Measurements from ENCODE around the gene PPFIBP2. TPM values are rescaled to one million over a fixed set of nuclear protein-coding genes. Genes with fewer than 3 reads are reported as not detected.
A peak's percentile ranks its signal among the peaks of the same experiment; 100 is the strongest.

PPFIBP2 gene
- total RNA-seq: 65.8 to 73.8 TPM (median 69.1 TPM) in 3 replicates

DNA sequence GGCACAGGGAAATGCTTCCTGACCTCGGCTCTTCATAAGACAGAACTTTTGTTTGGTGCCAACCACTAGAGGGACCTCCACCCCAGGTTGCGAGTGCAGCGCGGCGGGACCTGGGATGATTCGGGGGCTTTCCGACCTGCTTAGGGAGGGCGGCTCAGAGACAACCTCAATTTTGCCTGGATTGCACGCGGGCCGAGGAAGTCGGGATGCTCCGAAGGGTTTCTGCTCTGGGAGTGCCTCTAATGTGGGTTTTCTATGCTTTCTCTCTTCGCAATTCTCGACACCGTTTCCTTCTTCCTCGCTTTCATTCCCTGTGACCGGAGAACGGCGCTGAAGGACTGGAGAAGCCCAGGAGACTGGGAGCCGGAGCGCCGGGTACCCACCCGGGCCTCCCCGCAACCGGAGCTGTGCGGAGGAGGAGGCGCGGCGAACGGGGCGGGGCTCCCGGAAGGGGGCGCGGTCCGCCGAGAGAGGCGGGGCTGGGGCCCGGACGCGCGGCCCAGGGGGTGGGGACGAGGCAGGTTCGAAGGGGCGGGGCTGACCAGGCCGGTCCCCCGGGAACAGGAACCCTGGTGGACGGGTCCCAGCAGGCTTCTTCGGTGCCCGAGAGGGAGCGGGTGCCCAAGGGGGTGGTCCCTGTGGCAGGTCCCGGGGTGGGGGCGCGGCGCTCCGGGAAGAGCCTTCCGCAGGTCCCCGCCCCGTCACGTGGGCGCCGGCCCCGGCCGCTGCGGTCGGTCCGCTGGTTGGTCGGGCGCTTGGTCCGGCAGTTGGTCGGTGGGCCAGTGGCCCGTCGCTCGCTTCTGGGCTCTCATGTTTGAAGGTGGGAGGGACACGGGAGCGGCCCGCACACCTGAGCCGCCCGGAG lies at the start of gene PPFIBP2:
PPFIBP2 (plus strand) TSS at position 766 of the 865 bp plus-strand sequence. CDS start 35,477 bp downstream, outside the sequence.
- DNase-seq (ENCODE audit: low spot score in 2 of 2, unreplicated experiment in 2 of 2): peak; percentile 77 to 91
- peaks cover 10% of the 10 kb centered on the region for H3K36me3 Mint-ChIP-seq
- TF ChIP-seq, protein P1, sequence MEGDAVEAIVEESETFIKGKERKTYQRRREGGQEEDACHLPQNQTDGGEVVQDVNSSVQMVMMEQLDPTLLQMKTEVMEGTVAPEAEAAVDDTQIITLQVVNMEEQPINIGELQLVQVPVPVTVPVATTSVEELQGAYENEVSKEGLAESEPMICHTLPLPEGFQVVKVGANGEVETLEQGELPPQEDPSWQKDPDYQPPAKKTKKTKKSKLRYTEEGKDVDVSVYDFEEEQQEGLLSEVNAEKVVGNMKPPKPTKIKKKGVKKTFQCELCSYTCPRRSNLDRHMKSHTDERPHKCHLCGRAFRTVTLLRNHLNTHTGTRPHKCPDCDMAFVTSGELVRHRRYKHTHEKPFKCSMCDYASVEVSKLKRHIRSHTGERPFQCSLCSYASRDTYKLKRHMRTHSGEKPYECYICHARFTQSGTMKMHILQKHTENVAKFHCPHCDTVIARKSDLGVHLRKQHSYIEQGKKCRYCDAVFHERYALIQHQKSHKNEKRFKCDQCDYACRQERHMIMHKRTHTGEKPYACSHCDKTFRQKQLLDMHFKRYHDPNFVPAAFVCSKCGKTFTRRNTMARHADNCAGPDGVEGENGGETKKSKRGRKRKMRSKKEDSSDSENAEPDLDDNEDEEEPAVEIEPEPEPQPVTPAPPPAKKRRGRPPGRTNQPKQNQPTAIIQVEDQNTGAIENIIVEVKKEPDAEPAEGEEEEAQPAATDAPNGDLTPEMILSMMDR (IDR thresholded peaks at IDR 0.05; ENCODE audit: unreplicated experiment): peak; percentile 63
- H3K9me3 Mint-ChIP-seq: peaks cover 5% of the 10 kb centered on the region
- peak within 1 kb of the TSS; percentile 86 for H3K4me3 Mint-ChIP-seq
- peaks cover 52% of the 10 kb centered on the region for H3K4me1 Mint-ChIP-seq
- peak within 1 kb of the TSS; percentile 96 for H3K27ac Mint-ChIP-seq
- no peaks in the 10 kb centered on the region for H3K27me3 Mint-ChIP-seq (ENCODE audit: low read depth)

DNA sequence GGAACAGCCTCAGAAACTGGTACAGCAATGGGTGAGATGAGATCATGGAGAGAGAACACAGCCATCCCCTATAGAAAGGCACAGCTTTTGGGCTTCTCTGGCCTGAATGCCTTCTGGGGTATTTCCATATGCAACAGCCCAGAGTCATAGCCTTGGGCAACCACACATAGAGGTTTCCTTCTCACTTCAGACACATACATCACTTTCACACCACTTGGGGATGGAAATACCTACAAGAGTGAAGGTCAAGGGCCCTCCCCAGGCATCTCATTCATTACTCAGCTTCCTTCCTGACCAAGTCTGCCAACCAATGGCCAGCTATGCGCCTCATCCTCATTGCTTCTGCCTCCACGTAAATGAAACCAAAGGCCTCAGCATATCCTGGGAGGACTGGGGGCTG lies 46.1 kb upstream of the PPFIBP2 start:
- Mint-ChIP-seq H3K27ac (no peak overlapping the region), H3K4me3 (no peak overlapping the region), H3K4me1 (peaks cover 5% of the 10 kb centered on the region), H3K27me3 (ENCODE audit: low read depth) (no peaks in the 10 kb centered on the region), H3K36me3 (peaks cover 14% of the 10 kb centered on the region), H3K9me3 (no peaks in the 10 kb centered on the region)
- TF ChIP-seq, protein P1 (IDR thresholded peaks at IDR 0.05; ENCODE audit: unreplicated experiment): no peak
- no peak for DNase-seq (ENCODE audit: low spot score in 2 of 2, unreplicated experiment in 2 of 2)

DNA sequence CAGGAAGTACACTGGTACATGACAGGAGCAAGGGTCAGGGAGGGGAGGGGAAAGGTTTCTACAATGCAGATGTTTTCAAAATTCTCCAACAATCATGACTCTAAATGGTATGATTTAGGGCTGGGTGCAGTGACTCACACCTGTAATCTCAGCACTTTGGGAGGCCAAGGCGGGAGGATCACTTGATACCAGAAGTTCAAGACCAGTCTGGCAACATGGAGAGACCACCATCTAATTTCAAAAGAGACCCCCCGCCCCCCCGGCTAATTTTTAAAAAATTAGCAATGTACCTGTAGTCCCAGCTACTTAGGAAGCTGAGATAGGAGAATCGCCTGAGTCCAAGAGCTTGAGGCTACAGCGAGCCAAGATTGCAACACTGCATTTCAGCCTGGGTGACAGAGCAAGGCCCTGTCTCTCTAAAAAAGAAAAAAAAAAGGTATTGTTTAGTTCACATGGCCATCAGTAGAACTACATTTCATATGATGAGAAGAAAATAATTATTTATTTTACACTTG lies 44.4 kb upstream of the PPFIBP2 start:
- Mint-ChIP-seq H3K27ac (no peak overlapping the region), H3K4me3 (no peak overlapping the region)
- TF ChIP-seq, protein P1 (IDR thresholded peaks at IDR 0.05; ENCODE audit: unreplicated experiment): no peak

DNA sequence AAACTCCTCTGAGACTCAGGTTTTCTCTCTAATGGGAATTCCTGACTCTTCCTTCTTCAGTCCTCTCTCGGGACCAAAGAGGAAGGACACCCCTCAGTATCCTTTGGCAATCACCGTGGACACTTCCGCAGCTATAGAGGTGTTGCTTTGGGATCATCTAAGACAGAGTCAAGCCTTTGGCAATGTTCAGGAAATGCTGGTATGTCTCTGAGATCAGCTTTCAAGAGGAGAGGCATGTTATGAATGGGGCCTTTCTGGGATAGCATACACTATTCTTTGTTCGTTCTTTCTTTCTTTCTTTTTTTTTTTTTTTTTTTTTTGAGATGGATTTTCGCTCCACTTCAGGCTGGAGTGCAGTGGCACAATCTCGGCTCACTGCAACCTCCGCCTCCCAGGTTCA lies 42.7 kb upstream of the PPFIBP2 start:
- no peak for DNase-seq (ENCODE audit: low spot score in 2 of 2, unreplicated experiment in 2 of 2)
- H3K4me1 Mint-ChIP-seq: no peaks in the 10 kb centered on the region
- no peaks in the 10 kb centered on the region for H3K9me3 Mint-ChIP-seq
- H3K27me3 Mint-ChIP-seq (ENCODE audit: low read depth): no peaks in the 10 kb centered on the region
- H3K36me3 Mint-ChIP-seq: peaks cover 8% of the 10 kb centered on the region
- H3K27ac Mint-ChIP-seq: no peak overlapping the region
- no peak overlapping the region for H3K4me3 Mint-ChIP-seq
- TF ChIP-seq, protein P1 (IDR thresholded peaks at IDR 0.05; ENCODE audit: unreplicated experiment): no peak

More for the DNA sequence above, 44.4 kb upstream of the PPFIBP2 start:
- no peaks in the 10 kb centered on the region for H3K27me3 Mint-ChIP-seq (ENCODE audit: low read depth)
- no peaks in the 10 kb centered on the region for H3K9me3 Mint-ChIP-seq
- peaks cover 5% of the 10 kb centered on the region for H3K4me1 Mint-ChIP-seq
- no peak for DNase-seq (ENCODE audit: low spot score in 2 of 2, unreplicated experiment in 2 of 2)
- peaks cover 8% of the 10 kb centered on the region for H3K36me3 Mint-ChIP-seq

DNA sequence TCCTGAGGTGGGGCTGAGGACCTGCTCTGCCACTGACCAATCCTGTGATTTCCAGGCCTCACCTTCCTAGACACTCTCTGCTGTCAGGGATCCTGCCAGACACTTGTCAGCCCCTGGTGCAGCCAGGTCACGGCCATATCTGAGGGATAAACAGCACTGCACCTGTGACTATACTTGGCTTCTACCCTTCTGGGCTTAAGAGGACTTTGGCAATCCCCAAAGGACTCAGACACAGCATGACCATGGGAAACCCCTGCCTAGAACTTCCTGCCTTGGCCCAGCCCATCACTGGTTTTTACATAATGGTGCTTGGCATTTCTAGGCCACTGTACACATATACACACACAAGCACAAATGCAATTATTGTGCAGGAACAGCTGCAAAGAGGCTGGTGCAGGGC lies 40.1 kb upstream of the PPFIBP2 start:
- no peaks in the 10 kb centered on the region for H3K27me3 Mint-ChIP-seq (ENCODE audit: low read depth)
- TF ChIP-seq, protein P1 (IDR thresholded peaks at IDR 0.05; ENCODE audit: unreplicated experiment): no peak
- H3K9me3 Mint-ChIP-seq: no peaks in the 10 kb centered on the region
- H3K27ac Mint-ChIP-seq: no peak overlapping the region
- no peak for DNase-seq (ENCODE audit: low spot score in 2 of 2, unreplicated experiment in 2 of 2)
- H3K36me3 Mint-ChIP-seq: peaks cover 5% of the 10 kb centered on the region
- no peak overlapping the region for H3K4me3 Mint-ChIP-seq
- peaks cover 6% of the 10 kb centered on the region for H3K4me1 Mint-ChIP-seq
